Stromal cell of bone marrow (primary cell): ENCODE results near the gene C1orf21.
"Not testable (repeated sequence)": the region's sequence is repeated elsewhere in the genome, so short reads cannot be mapped to it uniquely, and the experiment has no call there.

ENCODE experiments used
- DNase-seq: peaks from one replicate; pipeline ENCODE4 v3.0.0-alpha.2; 2012; ENCODE audit warnings: low read depth

The C1orf21 gene, protein sequence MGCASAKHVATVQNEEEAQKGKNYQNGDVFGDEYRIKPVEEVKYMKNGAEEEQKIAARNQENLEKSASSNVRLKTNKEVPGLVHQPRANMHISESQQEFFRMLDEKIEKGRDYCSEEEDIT

DNA sequence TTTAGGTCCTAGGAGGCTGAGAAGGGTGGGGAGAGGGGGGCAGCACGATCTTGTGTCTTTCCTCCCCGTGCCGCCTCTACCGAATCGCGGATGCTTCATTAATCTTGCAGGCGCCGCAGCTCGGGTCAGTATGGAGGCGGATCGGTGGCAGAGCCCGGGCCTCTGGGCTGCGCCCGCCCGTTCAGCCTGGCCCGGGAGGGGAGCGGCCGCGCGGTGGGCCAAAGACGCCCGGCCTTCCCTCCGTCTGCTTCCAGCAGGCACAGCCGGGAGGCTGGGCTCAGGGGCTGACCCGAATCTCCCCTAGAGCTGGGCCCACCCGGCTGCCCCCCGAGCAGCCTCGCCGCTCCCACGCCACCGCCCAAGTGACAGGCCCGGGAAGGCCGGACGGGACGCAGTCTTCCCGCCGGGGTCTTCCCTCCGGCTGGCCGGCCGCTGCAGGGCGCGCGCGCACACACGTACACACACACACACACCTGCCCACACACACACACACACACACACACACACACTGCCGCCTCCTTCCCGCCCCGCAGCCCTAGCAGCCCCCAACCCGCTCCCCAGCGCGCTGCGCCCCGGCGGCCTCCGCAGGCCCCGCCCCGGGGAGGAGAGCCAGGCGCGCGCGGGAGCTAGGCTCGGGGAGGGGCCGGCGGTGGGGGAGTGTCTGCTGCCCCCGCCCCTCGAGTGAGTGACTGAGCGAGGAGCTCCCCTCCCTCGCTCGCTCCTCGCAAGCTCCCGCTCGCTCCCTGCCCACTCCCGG lies at the start of gene C1orf21:
C1orf21 (plus strand) TSS at position 718 of the 757 bp plus-strand sequence. CDS start 90,481 bp downstream, outside the sequence.
- peak; percentile 82 for DNase-seq

DNA sequence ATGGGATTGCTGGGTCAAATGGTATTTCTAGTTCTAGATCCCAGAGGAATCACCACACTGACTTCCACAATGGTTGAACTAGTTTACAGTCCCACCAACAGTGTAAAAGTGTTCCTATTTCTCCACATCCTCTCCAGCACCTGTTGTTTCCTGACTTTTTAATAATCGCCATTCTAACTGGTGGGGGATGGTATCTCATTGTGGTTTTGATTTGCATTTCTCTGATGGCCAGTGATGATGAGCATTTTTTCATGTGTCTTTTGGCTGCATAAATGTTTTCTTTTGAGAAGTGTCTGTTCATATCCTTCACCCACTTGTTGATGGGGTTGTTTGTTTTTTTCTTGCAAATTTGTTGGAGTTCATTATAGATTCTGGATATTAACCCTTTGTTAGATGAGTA lies 49.0 kb upstream of the C1orf21 start:
- not testable (repeated sequence) for DNase-seq

DNA sequence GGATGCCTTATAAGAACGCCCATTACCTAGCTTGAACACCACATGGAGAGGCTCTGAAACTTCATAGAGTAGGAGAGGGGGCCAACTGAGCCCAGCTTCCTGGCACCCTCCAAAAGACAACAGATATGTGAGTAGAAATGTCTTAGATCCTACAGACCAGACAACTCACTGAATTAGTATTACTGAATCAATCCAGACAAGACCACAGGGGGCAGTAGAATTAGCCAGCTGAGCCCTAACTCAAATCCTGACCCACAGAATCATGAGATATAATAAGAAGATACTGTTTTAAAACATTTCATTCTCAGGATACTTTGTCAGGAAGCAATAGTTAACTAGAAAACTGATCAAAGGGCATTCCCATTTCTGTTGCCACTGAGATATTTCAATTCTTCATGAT lies 45.8 kb upstream of the C1orf21 start:
- no peak for DNase-seq

DNA sequence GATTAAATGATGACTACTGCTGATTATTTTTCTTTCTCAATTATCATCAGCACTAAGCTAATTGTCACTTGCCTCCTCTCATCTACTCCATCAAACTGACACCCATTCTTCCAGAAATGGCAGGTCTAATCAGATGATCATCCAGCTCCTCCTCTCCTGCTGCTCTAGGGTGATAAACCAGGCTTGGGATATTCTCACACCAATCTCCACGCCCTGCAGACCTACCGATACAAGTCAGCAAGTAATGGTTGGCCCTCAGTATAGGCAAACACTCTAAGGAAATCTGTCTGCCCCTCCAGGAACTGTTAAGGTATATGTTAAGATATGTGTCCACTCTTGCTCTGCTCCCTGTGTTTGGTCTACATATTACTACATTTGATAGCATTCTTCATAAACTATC lies 36.3 kb upstream of the C1orf21 start:
- DNase-seq, result no peak

DNA sequence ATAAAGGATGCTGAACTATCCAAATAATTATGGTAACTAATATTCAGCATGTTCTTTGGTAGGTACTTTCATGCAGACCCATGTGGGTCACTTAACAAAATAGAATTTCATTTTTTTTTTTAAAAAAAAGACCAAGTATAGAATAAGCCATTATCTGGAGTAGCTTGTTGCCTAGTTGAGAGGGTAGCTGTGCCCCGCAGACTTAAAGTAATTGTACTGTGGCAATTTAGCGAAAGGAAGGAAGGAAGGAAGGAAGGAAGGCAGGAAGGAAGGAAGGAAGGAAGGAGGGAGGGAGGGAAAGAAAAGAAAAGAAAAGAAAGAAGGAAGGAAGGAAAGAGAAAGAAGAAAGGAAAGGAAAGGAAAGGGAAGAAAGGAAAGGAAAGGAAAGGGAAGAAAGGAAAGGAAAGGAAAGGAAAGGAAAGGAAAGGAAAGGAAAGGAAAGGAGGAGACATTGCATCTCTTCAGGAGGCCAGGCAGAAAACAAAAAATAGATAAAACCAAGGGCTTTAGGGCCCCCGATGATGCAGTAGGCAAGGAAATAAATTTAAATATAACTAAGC lies 35.3 kb upstream of the C1orf21 start:
- no peak for DNase-seq

DNA sequence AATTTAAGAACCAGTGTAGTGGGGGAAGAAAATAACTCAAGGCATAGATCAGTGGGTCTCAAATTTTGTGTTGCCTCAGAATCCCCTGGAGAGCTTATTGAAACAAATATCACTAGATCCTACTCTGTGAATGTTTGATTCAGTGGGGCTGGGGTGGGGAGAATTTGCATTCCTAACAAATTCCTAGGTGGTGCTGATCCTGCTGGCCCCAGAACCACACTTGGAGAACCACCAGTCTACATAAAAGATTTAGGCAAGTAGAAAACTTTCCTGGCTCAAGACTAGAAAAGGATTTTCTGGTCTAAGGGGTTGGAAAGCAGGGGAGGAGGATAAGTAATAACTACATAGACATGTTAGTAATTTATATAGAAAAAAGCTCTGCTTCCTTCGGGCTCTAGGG lies 34.1 kb upstream of the C1orf21 start:
- no peak for DNase-seq

DNA sequence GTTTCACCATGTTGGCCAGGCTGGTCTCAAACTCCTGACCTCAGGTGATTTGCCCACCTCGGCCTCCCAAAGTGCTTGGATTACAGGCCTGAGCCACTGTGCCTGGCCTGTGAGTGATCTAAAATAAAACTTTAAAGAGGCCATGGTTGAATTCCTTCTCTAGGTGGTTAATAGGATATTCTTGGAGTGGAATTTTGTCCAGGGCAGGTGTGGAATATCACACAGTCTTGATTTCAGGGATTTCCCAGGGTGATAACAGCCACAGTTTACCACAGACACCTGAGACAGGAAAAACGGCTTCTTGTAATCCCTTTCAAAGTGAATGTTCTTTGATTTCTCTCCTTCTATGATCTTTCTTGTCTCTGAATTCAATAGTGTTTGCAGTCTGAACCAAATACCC lies 32.1 kb upstream of the C1orf21 start:
- no peak for DNase-seq

DNA sequence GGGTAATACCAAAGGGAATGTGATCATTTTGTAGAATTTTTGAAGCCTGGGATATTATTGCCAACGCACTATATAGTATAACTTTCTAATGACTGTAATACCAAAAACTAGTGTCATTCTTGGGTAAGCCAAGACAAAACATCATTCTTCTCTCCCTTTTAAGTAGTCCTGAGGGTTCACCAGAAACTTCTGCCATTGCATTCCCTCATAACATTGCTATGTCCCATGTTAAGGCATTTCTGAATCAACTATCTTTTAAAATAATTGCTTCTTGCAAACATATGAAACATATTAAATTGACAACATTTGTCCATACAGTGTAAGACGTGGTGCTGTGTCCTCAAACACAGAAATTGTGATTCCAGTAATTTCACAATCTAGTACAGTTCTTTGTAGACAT lies 29.9 kb upstream of the C1orf21 start:
- no peak for DNase-seq

DNA sequence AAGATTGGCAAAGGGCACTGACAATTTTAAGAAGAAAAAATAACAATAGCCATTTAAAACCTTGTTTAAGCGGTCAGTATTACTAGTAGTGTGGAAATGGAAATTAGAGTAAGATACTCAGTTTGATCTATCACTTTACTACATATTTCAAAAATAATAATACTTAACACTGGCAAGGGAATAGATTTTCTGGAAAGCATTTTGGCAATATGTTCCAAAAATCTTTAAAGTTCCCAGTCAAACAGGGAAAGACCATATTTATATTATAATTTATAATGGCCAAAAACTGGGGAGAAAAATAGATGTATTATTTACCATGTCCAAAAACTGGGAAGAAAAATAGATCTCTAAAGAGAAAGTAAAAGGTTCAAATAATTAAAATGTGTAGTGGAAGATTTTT lies 28.6 kb upstream of the C1orf21 start:
- DNase-seq, result no peak

DNA sequence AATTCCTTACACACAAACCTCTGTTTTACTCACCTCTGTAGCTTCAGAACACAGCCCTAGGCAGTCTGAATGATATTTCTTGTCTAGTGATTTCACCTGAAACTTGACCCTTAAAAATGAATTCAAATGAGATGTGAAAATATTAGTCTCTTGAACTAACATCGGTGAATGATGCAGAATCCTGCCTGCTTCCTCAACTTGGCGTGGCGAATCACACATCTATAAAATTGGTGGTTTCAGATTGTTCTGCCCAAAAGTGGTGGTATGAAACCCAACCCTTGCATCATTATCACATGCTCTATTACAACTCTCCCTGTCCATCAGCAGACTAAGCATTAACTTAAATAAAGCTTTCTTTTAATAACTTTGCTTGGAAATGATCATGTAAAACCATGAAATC lies 26.9 kb upstream of the C1orf21 start:
- no peak for DNase-seq

DNA sequence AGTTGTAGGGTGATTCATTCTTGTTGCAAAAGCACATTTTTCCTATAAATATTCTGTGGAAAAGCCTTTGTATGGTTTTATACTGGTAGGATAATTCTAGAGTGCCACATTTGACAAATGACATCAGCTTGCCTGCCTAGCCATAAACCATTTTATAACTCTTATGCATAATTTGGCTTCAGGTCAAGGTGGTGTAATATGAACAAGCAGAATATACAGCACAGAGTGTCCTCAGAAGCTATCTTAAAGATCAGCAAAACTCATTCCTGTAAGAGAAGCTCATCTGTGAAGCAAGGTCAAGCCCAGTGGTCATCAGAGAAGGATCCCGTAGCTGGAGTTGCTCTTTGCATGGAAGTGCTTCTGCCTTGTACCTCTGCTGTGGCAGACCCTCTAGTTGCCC lies 24.0 kb upstream of the C1orf21 start:
- DNase-seq, result peak; percentile 47

DNA sequence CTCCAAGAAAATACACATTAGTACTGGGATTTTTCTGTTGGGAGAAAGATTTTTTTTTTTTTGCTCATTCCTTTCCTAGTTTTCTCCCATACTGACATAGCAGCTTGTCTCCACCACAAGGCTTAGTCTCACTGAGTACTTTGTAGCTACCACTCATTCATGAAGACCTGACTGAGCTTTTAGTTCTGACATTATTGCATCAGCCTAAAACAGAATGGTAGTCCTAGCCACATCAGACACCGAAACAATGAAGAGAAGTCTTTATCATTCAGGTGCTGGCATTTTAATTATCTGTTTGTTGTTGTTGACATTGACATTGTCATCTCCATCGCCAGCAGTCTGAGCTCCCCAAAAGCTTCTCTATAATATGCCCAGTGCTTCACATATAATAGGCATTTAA lies 21.1 kb upstream of the C1orf21 start:
- DNase-seq, result no peak

DNA sequence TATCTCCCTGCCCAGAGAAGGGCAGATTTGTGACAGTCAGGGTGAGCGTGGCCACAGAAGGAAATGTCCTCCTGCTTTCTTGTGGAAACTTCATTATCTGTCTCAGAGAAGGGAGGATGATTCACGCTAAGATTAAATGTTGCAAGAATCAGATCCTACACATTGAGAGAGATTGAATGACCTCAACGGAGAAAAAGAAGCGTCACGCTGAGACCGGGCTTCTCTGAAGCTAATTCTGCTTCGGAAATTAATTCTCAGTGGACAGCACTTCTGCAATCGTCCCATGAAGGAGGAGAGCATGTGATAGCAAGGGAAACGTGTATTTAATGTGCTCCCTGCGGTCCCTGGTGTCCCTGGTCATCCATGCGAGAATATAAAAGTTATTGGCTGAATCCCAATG lies 19.8 kb upstream of the C1orf21 start:
- peak; percentile 79 for DNase-seq

DNA sequence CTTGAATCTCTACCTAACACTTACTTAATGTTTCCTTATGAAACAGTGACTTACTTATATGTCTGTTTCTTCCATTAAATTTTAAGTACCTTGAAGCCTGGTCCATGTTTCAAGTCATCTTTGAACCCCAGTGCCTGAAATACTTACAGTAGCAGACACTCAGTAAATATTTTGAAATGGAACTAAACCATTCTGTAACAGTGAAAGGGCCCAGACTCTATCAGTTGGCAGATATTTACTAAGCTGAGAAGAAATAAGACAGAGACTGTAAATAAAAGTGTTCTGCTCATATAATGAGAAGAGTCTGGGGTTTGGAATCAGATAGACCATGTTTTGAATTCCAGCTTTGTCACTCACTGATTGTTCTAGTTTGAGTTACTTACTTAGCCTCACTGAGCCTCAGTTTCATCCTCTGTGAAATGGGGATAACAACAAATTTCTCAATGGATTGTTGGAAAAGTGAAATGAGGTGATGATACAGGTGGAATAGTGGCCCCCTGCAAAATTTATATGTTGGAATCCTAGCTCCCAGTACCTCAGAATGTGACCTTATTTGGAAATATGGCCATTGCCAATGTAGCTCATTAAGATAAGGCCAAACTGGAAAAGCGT lies 19.3 kb upstream of the C1orf21 start:
- DNase-seq, result no peak

DNA sequence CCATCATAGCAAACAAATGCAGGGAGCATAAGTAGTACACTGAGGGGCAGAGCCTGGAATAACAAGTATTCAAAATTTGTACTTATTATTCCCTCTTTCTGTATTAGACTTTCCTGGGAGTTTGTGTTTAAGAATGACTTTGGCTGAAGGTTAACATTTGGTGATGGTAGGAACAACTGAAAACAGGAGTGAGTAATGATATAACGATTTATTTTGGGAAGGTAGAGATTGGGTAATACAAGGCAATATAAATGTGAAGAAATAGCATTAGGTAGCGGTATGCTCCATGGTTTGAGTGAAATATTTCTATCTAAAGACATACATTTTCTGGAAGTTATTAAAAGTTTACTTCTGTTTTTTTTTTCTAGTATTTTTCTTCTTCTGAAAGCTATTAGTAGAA lies 18.5 kb upstream of the C1orf21 start:
- no peak for DNase-seq

DNA sequence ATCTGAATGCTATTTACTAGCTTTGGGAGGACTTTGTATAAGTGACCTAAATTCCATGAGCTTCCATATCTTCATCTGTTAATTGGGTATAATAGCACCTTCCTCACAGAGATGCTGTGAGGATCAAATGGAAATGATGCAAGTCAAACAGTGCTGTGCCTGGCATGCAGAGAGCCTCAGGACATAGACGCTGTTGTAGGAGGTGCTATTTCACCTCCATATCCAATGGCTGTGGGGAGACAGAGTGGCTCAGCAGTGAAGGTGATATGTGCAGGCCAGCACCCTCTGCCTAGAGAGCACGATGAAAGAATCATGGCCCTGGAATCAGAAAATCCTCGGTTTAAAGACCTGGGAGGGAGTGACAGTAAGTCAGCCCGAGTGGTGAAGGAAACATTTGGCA lies 16.0 kb upstream of the C1orf21 start:
- DNase-seq, result no peak

DNA sequence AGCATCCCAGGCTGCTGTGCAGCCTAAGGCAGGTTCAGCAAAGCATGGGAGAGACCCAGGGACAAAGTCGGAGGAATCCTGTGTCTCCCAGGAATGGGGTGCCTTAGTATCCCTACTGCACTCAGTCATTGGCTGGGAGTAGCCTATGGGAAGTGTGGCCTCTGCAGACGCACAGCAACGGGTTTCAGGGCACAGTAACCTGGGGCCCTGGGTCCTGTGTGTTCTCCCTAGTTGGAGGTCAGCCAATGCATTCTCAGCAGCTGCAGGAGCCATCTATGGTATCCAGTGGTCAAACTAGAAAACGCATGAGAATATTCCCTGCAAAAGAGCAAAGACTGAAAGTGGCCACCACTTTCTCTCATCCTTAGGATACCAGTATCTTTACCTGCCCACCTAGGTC lies 13.7 kb upstream of the C1orf21 start:
- no peak for DNase-seq

DNA sequence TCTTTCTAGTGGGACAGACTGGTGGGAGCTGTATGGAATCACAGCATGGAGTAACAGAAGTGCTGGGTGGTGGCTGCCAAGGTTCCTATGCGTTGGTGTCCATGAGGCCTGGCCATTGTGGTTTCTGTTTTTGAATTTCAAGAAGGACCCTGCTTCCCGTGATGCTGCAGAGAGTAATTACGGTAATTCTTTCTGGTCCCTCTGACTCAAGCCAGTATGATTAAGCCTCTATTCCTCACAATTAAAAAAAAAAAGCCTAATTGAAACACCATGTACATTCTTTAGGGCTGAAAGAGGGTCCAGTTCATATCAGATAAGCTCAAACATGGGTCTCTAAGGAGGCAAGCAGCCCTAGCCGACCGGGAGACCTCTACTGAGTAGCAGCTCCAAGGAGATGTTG lies 10.5 kb upstream of the C1orf21 start:
- no peak for DNase-seq

DNA sequence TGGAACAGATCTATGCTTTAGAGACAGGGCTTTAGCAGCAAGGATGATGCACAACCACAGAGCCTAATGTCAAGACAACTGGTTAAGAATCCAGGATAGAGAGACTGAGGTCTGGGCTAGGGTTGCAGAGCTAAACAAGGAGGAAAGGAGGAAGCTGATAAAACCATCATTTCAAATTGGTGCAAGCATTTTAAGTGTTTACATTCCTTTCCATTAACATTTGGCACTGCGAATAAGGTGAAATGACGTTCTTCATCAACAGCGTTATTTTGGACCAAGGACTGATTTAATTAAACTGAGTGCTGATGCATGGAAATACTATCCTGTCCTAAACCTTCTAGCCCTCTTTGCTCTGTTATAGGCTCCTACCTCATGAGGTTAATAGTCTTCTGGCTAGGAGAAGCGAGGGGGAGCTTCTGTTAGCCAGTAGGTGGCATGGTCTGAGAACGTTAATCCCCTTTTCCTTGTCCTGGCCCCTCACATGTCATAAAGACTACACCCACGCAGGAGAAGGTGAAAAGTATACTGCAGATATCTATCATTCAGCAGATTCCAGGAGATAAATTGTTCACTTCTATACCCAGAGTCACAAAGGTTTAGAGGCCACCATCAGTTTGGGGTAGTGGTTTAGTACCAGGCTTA lies 7.6 kb upstream of the C1orf21 start:
- DNase-seq, result no peak

DNA sequence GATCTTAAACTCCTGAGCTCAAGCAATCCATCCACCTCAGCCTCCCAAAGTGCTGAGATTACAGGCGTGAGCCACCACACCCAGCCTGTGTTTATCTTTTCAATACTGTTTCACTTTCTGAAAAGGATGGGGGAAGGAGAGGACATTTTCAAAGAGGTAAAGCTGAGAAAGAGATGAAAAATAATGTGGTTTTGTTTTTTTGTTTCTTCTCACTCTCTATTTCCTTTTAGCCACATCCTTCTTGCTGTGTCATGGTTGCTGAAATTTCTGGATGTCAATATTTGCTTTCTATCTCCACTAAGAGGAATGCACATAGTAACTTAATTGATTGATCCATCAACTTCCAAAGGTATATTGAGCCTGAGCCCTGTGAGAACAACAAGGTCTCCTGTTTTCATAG lies 6.4 kb upstream of the C1orf21 start:
- no peak for DNase-seq

DNA sequence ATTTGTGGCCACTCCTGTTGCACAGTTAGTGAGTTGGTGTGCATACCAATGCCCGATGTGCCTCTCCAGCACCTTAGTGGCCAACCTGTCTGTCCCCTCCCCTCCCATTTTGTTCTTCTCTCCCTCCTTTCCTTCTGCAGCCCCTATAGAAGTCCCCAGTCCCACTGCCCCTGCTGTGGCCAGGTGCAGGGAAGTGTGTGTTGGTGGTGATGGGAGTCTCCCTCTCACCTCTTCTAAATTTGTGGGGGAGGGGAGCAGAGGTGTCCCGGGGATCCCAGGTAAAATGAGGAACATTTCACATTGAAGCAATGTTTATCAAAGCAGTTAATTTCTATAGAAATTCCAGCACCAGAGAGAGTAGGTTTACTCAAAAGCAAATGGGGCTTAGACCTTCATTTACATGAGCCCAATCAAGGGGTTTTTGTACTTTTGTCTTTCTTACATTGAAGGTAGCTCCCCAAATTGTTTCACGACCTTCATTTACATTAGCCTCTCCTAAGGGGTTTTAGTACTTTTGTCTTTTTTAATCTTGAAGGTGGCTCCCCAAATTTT lies 3.0 kb upstream of the C1orf21 start:
- DNase-seq, result no peak

DNA sequence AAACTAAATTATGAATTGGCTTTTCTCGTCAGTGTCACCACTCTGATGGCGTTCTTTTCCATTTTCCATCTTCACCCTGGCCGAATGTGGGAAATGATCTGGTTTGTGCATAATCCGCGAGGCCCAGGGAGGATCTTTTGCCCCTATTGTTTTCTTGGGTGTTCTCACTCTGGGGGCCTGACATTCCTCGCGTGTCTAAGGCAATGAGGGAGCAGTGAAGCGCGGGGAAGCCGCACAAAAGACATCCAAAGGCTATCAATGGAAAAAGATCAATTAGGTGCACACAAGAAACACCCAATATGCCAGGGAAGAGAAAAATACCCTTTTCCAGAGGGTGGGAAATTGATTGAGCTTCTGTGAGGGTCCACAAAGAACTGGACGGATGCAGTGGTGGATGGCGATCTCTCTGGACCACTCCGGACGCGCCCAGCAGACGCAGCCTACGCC lies 941 bp upstream of the C1orf21 start:
- no peak for DNase-seq

DNA sequence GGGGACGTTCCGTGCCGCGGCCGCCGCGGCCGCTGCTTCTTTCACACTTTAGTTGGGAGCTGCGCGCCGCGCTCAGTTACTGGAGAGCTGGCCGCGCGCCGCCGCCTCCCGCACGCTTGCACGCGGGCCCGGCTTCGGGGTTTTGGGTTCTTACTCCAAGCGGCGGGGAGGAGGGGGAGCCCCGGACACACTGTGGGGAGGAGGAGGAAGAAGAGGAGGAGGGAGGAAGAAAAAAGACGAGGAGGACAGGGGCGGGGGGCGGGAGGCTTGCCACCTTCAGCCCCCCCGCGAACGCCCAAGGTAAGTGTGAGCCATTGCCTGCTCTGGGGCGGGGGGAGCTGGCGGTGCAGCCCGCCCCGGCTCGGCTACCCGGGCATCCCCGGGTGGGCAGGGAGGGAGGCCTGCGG lies 243 bp downstream of the C1orf21 start:
- DNase-seq, result no peak
